Measurements from ENCODE around the gene PACS2.

PACS2 gene

GRCh38 chr14:105398726-105399465 is 84.3 kb downstream of the PACS2 start:
- DNase-seq (ENCODE audit: low read depth in 1 of 2, low spot score in 1 of 2), result peak in 1 of 2 donors; percentile 29

GRCh38 chr14:105399466-105399775 is 84.9 kb downstream of the PACS2 start:
- no peak for DNase-seq (ENCODE audit: low read depth in 1 of 2, low spot score in 1 of 2)

DNA sequence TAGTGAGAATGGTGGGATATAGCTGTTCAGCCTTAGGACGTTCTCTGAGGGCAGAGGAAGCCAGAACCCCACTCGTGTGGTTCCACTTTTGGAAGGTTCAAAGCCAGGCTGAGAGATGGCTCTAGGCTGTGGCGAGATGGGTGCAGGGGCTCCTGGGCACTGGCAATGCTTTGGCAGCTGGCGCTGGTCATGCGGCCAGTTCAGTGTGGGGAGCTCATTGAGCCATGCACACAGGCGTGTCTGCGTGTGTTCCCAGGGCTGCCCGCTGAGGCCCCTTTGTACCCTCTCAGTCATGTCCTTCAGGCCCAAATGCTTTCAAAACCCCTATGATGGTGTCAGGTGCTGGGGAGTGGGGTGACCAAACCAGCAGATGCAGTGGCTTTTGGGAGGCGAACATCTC is 85.5 kb downstream of the PACS2 start:
- DNase-seq (ENCODE audit: low read depth in 1 of 2, low spot score in 1 of 2), result no peak

GRCh38 chr14:105401699-105402098 is 87.2 kb downstream of the PACS2 start:
- DNase-seq (ENCODE audit: low read depth in 1 of 2, low spot score in 1 of 2), result no peak

DNA sequence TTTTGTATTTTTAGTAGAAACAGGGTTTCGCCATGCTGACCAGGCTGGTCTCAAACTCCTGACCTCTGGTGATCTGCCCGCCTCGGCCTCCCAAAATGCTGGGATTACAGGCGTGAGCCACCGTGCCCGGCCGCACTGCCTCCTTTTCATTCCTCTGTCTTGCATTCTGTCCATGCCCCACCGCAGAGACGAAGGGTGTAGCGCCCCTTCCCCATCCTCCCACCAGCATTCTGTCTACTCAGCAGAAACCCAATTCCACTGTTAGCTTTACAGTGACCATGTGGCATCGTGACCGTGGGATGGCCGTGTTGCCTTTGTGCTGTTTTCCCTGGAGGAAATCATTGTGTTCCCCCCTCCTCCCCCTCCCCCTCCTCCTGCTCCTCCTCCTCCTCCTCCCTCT is 94.0 kb downstream of the PACS2 start:
- no peak for DNase-seq (ENCODE audit: low read depth in 1 of 2, low spot score in 1 of 2)

DNA sequence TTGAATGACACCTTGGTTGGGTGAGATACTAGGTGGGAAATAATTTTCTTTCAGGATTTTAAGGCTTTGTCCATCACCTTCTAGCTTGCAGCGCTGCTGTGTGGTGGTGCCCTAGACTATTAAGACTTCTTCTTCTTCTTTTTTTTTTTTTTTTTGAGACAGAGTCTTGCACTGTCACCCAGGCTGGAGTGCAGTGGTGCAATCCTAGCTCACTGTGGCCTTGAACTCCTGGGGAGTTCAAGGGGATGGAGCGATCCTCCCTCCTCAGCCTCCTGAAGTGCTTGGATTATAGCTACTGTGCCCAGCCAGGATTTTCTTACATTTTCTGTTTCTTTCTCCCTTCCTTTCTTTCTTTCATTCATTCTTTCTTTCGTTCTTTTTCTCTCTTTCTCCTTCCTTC is 94.8 kb downstream of the PACS2 start:
- no peak for DNase-seq (ENCODE audit: low read depth in 1 of 2, low spot score in 1 of 2)

- no peak for DNase-seq (ENCODE audit: low read depth in 1 of 2, low spot score in 1 of 2)
These were observed 96.1 kb downstream of the PACS2 start for GRCh38 chr14:105410642-105411016.

- DNase-seq (ENCODE audit: low read depth in 1 of 2, low spot score in 1 of 2), result no peak
These were observed 96.7 kb downstream of the PACS2 start for GRCh38 chr14:105411017-105411941.

DNA sequence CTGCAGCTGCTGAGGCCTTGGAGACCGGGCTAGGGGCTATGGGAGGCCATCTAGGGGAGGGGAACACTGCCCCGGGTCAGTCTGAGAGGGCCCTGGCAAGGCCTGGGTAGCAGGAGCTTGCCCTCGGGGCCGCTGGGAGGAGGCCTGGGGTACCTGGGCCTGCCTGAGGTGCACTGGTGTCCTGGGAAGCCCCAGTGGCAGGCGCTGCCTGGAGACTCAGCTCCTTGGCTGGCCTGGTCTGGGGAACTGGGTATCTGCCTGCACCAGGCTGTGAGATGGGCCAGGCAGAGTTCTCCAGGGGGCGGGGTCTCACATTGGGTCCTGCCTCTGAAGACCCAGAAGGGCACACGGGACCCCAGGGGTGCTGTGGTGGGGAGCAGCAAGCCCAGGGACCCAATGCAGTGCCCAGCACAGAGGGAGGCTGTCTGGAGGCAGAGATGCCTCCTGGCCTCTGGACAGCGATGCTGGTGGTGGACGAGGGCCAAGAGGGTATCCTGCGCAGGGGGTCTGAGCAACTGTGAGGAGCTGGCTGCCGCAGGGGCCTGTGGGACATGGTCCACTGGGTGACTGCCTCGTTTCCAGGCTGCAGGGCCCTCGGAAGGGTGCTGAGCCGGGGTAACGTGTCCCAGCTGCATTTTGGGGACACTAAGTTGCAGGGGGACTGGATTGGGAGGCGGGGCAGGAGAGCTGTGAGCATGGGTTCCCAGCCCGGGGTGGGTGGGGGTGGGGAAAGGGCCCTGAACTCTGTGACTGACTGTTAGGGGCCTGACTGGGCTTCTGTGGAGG is 97.6 kb downstream of the PACS2 start:
- DNase-seq (ENCODE audit: low read depth in 1 of 2, low spot score in 1 of 2), result no peak

- DNase-seq (ENCODE audit: low read depth in 1 of 2, low spot score in 1 of 2), result no peak
These were observed 98.4 kb downstream of the PACS2 start for GRCh38 chr14:105412771-105413543.

- no peak for DNase-seq (ENCODE audit: low read depth in 1 of 2, low spot score in 1 of 2)
These were observed 99.0 kb downstream of the PACS2 start for GRCh38 chr14:105413544-105413886.

DNA sequence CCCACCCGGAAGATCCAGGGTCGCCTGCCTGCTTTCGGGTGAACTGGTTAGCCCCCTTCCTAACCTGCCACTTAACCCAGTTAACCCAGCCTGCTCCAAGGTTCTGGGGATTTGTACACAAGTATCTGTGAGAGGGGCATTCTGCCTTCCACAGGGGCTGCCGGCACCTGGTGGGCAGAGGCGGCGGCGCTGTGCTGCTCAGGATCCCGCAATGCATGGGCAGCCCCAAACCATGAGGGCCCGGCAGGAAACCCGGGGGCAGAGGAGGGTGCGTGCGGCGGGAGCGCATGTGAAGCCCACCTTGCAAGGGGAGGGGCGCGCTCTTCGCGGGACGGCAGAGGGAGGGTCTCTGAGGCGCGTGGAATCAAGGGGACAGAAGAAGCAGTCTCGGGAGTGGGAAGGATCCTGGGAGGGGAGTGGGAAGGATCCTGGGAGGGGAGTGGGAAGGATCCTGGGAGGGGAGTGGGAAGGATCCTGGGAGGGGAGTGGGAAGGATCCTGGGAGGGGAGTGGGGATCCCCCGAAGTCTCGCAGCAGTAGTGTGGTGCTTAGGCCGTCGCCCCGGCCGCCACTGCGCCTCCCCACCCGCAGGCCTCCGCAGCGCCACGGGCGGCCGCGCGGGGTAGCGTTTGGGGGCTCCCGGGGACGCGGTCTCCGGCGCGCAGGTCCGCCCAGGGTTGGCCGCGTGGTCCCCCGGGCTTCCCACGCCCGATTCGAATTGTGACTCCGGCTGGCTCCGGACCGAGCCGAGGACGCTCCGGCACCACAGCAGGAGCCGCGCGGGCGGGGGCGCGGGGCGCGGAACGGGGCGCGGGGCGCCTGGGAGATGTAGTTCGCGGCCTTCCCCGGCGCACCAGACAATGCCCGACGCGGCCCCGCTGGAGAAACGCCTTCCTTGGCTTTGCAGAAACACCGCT is 100.2 kb downstream of the PACS2 start:
- DNase-seq (ENCODE audit: low read depth in 1 of 2, low spot score in 1 of 2), result peak in 1 of 2 donors; percentile 41

DNA sequence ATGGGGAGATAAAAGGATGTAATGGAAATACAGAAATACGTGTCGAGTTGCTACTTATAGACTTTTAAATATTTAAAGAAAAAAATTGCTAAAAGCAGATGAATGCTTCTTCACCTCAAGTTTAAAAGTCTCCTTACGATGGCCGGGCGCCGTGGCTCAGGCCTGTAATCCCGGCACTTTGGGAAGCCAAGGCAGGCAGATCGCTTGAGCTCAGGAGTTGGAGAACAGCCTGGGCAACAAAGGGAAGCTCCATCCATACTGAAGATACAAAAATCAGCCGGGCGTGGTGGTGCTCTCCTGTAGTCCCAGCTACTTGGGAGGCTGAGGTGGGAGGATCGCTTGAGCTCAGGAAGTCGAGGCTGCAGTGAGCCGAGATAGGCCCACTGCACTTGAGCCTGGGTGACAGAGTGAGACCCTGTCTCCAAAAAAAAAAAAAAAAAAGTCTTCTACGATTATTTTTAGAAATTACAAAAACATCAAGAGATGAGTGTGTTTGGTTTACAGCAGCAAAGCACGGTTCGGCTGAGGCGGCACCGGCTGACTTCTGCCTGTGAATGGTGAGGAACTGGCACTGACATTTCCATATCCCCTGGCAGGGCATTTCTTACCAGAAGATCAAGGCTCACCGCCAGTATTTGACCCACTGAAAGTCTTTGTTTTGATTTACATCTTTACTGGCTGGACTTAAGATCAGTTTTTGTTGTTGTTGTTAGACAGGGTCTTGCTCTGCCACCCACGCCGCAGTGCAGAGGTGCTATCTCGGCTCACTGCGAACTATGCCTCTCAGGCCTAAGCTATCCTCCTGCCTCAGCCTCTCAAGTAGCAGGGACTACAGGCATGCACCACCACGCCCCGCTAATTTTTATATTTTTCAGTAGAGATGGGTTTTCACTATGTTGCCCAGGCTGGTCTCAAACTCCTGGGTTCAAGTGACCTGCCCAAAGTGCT is 101.2 kb downstream of the PACS2 start:
- DNase-seq (ENCODE audit: low read depth in 1 of 2, low spot score in 1 of 2), result no peak

GRCh38 chr14:105416671-105417070 is 102.1 kb downstream of the PACS2 start:
- no peak for DNase-seq (ENCODE audit: low read depth in 1 of 2, low spot score in 1 of 2)

GRCh38 chr14:105417690-105418121 is 103.2 kb downstream of the PACS2 start:
- no peak for DNase-seq (ENCODE audit: low read depth in 1 of 2, low spot score in 1 of 2)

GRCh38 chr14:105418269-105419194 is 104.0 kb downstream of the PACS2 start:
- DNase-seq (ENCODE audit: low read depth in 1 of 2, low spot score in 1 of 2), result no peak

- no peak for DNase-seq (ENCODE audit: low read depth in 1 of 2, low spot score in 1 of 2)
These were observed 104.9 kb downstream of the PACS2 start, which contains the start of gene MTA1 for GRCh38 chr14:105419195-105420091. Gene MTA1 (plus strand): TSS chr14:105419827. CDS start chr14:105420036, 209 bp downstream.

All from activated T-helper 1 cell treated with anti-CD3 and anti-CD28 coated beads, Interleukin-2, amount 50 U/mL, for 16 hours (primary cell).